Smooth muscle cell (in vitro differentiated cells): ENCODE data around the gene RNF227. TPM values are rescaled to one million over a fixed set of nuclear protein-coding genes. Genes with fewer than 3 reads are reported as not detected.

Experiments
- DNase-seq: peaks from one replicate; lab custom pipeline; 2025; ENCODE audit not compliant: unreplicated experiment; lab: John Stamatoyannopoulos, UW
- H2AFZ ChIP-seq: fragments of 200-600 bp; sonication (generic); 2 replicates; pipeline ENCODE4 v1.6.0; 2016; ENCODE audit warnings: antibody characterized with exemption, low read depth, mild to moderate bottlenecking
- H3F3A ChIP-seq: fragments of 200-600 bp; sonication (generic); 2 replicates; pipeline ENCODE4 v1.6.0; 2017; ENCODE audit warnings: antibody characterized with exemption, low read depth
- H3K27ac ChIP-seq: fragments of 200-600 bp; sonication (generic); 2 replicates; pipeline ENCODE4 v1.5.1; 2016; ENCODE audit warnings: low read depth, mild to moderate bottlenecking
- H3K27me3 ChIP-seq: fragments of 200-600 bp; sonication (generic); 2 replicates; pipeline ENCODE4 v1.6.1; 2016; ENCODE audit warnings: low read depth, mild to moderate bottlenecking
- H3K36me3 ChIP-seq: fragments of 200-600 bp; sonication (generic); 2 replicates; pipeline ENCODE4 v1.5.1; 2016; ENCODE audit warnings: low read depth
- H3K4me1 ChIP-seq: fragments of 200-600 bp; sonication (generic); 2 replicates; pipeline ENCODE4 v1.5.1; 2016; ENCODE audit warnings: low read depth
- H3K4me2 ChIP-seq: fragments of 200-600 bp; sonication (generic); 2 replicates; pipeline ENCODE4 v1.6.0; 2016; ENCODE audit warnings: mild to moderate bottlenecking
- H3K4me3 ChIP-seq: fragments of 200-600 bp; sonication (generic); 2 replicates; pipeline ENCODE4 v1.5.1; 2016; ENCODE audit warnings: mild to moderate bottlenecking
- H3K79me2 ChIP-seq: fragments of 200-600 bp; sonication (generic); 2 replicates; pipeline ENCODE4 v1.6.0; 2016; ENCODE audit warnings: low read depth, mild to moderate bottlenecking
- H3K9ac ChIP-seq: fragments of 200-600 bp; sonication (generic); 2 replicates; pipeline ENCODE4 v1.6.0; 2016; ENCODE audit warnings: low read depth
- H3K9me3 ChIP-seq: fragments of 200-600 bp; sonication (generic); replicated peaks from 2 replicates; pipeline ENCODE4 v1.5.1; 2016; ENCODE audit warnings: low read depth
- H4K20me1 ChIP-seq: fragments of 200-600 bp; sonication (generic); 2 replicates; pipeline ENCODE4 v1.6.0; 2016; ENCODE audit warnings: low read depth
- CTCF ChIP-seq: fragments of 200-600 bp; sonication (generic); IDR thresholded peaks from 2 replicates; pipeline ENCODE4 v1.5.1; 2017; ENCODE audit warnings: borderline replicate concordance, mild to moderate bottlenecking, antibody characterized with exemption; ENCODE audit not compliant: insufficient read depth, poor library complexity, severe bottlenecking
- WGBS: methylation state at CpG from one replicate; pipeline ENCODE4 v1.1.7; 2016; ENCODE audit warnings: low lambda C conversion rate; 5-methylcytosine and 5-hydroxymethylcytosine counted together
- polyA plus RNA-seq: library from polyadenylated mRNA; unstranded; fragments of >200 nt; fragmentation: Nextera tagmentation; extraction: Ambion mirVana; gene quantifications from 2 replicates; pipeline ENCODE4 v1.2.1, GENCODE V29; 2016
- total RNA-seq: library from RNA; depleted of rRNA; stranded (reverse); fragments of >200 nt; gene quantifications from 2 replicates; pipeline ENCODE4 v1.2.3, GENCODE V29; 2014

RNF227 gene
- total and polyA plus RNA-seq, 2 experiments from 2014 or later, result 3.4 to 3.5 TPM

- H3F3A ChIP-seq, result no peaks in the 10 kb centered on the region
- H3K9me3 ChIP-seq, result no peaks in the 10 kb centered on the region
- no peak overlapping the region for H3K4me3 ChIP-seq
- 84% methylated on average over 3 of the region's 3 CpGs for WGBS
- TF ChIP-seq CTCF, result no peak
- H3K27ac ChIP-seq, result no peak overlapping the region
- no peaks in the 10 kb centered on the region for H3K27me3 ChIP-seq
- no peaks in the 10 kb centered on the region for H3K4me1 ChIP-seq
- H3K36me3 ChIP-seq, result peaks cover 14% of the 10 kb centered on the region
- no peak overlapping the region for H3K9ac ChIP-seq
- H3K4me2 ChIP-seq, result no peak overlapping the region
- no peak overlapping the region for H2AFZ ChIP-seq
- no peak for DNase-seq
- no peaks in the 10 kb centered on the region for H4K20me1 ChIP-seq
- no peaks in the 10 kb centered on the region for H3K79me2 ChIP-seq
Measured at GRCh38 chr17:7950578-7950977, 34.5 kb upstream of the RNF227 start.

- no peak overlapping the region for H2AFZ ChIP-seq
- H3K36me3 ChIP-seq, result peaks cover 19% of the 10 kb centered on the region
- H3K9ac ChIP-seq, result no peak overlapping the region
- 94% methylated on average over 5 of the region's 5 CpGs for WGBS
- no peaks in the 10 kb centered on the region for H3K4me1 ChIP-seq
- H3K9me3 ChIP-seq, result no peaks in the 10 kb centered on the region
- H3K4me3 ChIP-seq, result no peak overlapping the region
- no peak overlapping the region for H3K27ac ChIP-seq
- no peaks in the 10 kb centered on the region for H3F3A ChIP-seq
- no peak for TF ChIP-seq CTCF
- H4K20me1 ChIP-seq, result no peaks in the 10 kb centered on the region
- no peak overlapping the region for H3K4me2 ChIP-seq
- no peak for DNase-seq
- no peaks in the 10 kb centered on the region for H3K27me3 ChIP-seq
- H3K79me2 ChIP-seq, result no peaks in the 10 kb centered on the region
Measured at GRCh38 chr17:7947651-7948050, 31.6 kb upstream of the RNF227 start.

GRCh38 chr17:7946441-7946840, 30.4 kb upstream of the RNF227 start:
- H4K20me1 ChIP-seq, result no peaks in the 10 kb centered on the region
- TF ChIP-seq CTCF, result no peak
- no peak for DNase-seq
- no peak overlapping the region for H3K4me2 ChIP-seq
- no peak overlapping the region for H3K27ac ChIP-seq
- H2AFZ ChIP-seq, result no peak overlapping the region
- no peak overlapping the region for H3K4me3 ChIP-seq
- H3K4me1 ChIP-seq, result no peaks in the 10 kb centered on the region
- peaks cover 19% of the 10 kb centered on the region for H3K36me3 ChIP-seq
- H3K9me3 ChIP-seq, result no peaks in the 10 kb centered on the region
- 88% methylated on average over 5 of the region's 5 CpGs for WGBS
- no peaks in the 10 kb centered on the region for H3K79me2 ChIP-seq
- no peaks in the 10 kb centered on the region for H3K27me3 ChIP-seq
- no peak overlapping the region for H3K9ac ChIP-seq
- no peaks in the 10 kb centered on the region for H3F3A ChIP-seq

GRCh38 chr17:7945651-7946050, 29.6 kb upstream of the RNF227 start:
- H2AFZ ChIP-seq, result no peak overlapping the region
- H3K27ac ChIP-seq, result no peak overlapping the region
- 95% methylated on average over 7 of the region's 7 CpGs for WGBS

More at GRCh38 chr17:7945651-7946050, 29.6 kb upstream of the RNF227 start:
- Histone ChIP-seq H3K9ac (no peak overlapping the region), H3K4me1 (no peaks in the 10 kb centered on the region), H3K9me3 (no peaks in the 10 kb centered on the region), H4K20me1 (no peaks in the 10 kb centered on the region), H3F3A (no peaks in the 10 kb centered on the region), H3K27me3 (no peaks in the 10 kb centered on the region), H3K36me3 (peaks cover 19% of the 10 kb centered on the region), H3K79me2 (no peaks in the 10 kb centered on the region), H3K4me2 (no peak overlapping the region), H3K4me3 (no peak overlapping the region)
- no peak for DNase-seq
- no peak for TF ChIP-seq CTCF
